GM13976 (cell line): Measurements from ENCODE around the gene PTPRH.

Experiments
- DNase-seq: peaks from one replicate; pipeline ENCODE4 v3.0.0; 2012; ENCODE audit warnings: low spot score
- CTCF ChIP-seq: IDR thresholded peaks from 2 replicates; pipeline ENCODE4 v1.5.1; 2012; ENCODE audit warnings: borderline replicate concordance, mild to moderate bottlenecking; ENCODE audit not compliant: insufficient read depth; ENCODE audit errors: extremely low read depth, missing control alignments, control extremely low read depth
- in situ Hi-C: fragments of 300-500 bp; cut with MboI; formaldehyde crosslinking; loops from one replicate; pipeline ENCODE4 v1.12.0; 2022; ENCODE audit warnings: low sequenced_read_pairs, mixed read lengths, inconsistent platforms; ENCODE audit not compliant: unreplicated experiment

PTPRH gene

GRCh38 chr19:55196803-55197202 is 12.5 kb downstream of the PTPRH start:
- in situ Hi-C loops = no loop called here
- TF ChIP-seq CTCF = no peak
- DNase-seq = no peak

- in situ Hi-C loops = no loop called here
- no peak for DNase-seq
- no peak for TF ChIP-seq CTCF
Measured at GRCh38 chr19:55193481-55193880, 15.8 kb downstream of the PTPRH start.

- in situ Hi-C loops = no loop called here
- no peak for TF ChIP-seq CTCF
- no peak for DNase-seq
Measured at GRCh38 chr19:55189403-55189835, 19.9 kb downstream of the PTPRH start.

- in situ Hi-C loops = no loop called here
- no peak for TF ChIP-seq CTCF
- no peak for DNase-seq
Measured at GRCh38 chr19:55188625-55189024, 20.7 kb downstream of the PTPRH start.

- in situ Hi-C loops = no loop called here
- TF ChIP-seq CTCF = no peak
- DNase-seq = no peak
Measured at GRCh38 chr19:55186080-55186479, 23.2 kb downstream of the PTPRH start.

GRCh38 chr19:55181740-55182139 is 27.6 kb downstream of the PTPRH start:
- no peak for DNase-seq
- no peak for TF ChIP-seq CTCF
- in situ Hi-C loops = no loop called here
